ENCODE data around the gene ZNF385B.

GRCh38 chr2:179796213-179797007, 65.0 kb downstream of the ZNF385B start:
- TF ChIP-seq CTCF (IDR thresholded peaks at IDR 0.05; ENCODE audit: low read depth, low read length) (no peak), EZH2phosphoT487 (IDR thresholded peaks at IDR 0.05; ENCODE audit: low read depth) (no peak)
